Raji (cell line): ENCODE results near the gene LRRC32.

Experiments
- POLR2A ChIP-seq: IDR thresholded peaks from 2 replicates; pipeline ENCODE4 v1.6.1; 2011; ENCODE audit warnings: low read depth, low read length, control low read depth; ENCODE audit not compliant: insufficient read depth

Gene LRRC32

DNA sequence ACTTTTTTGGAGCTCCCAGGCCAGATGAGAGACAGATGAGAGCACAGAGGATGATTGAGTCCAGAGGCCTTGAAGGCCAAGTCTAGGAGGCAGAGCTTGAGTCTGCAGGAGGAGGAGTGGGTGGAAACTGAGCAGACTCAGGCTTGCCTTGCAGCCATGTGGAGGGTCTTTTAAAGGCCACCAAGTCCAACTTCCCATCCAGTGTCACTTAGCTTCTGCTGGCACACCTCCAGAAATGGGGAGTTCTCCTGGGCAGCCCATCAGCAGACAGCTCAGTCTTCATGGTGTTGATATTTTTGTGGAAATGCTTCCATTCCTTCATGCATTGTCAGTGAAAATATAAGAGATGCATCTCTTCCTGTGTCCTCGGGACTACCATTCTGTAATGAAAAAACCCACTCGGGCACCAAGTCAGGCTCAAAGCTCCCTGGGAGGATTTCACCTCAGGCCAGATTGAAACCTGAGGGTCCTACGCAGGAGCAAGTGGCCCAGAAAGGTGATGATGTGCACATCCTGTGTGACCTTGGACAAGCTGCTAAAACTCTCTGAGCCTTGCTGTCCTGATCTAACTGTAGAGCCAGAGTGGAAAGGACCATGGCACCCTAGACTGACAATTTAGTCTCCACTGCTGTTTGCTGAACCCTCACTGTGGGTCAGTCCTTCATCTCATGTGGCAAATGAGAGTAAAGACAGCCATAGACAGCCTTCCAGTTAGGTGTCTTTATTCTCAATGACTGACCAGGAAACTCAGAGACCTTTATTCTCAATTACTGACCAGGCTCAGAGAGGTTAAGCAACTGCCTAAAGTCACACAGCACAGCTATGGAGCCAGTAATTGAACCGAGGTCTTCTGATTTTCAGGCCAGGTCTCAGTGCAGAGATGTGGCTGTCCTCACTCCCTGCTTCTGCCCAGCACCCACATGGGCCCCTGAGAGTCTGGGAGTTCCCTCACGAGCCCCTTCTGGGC, 2.9 kb upstream of the LRRC32 start:
- TF ChIP-seq POLR2A, result no peak

DNA sequence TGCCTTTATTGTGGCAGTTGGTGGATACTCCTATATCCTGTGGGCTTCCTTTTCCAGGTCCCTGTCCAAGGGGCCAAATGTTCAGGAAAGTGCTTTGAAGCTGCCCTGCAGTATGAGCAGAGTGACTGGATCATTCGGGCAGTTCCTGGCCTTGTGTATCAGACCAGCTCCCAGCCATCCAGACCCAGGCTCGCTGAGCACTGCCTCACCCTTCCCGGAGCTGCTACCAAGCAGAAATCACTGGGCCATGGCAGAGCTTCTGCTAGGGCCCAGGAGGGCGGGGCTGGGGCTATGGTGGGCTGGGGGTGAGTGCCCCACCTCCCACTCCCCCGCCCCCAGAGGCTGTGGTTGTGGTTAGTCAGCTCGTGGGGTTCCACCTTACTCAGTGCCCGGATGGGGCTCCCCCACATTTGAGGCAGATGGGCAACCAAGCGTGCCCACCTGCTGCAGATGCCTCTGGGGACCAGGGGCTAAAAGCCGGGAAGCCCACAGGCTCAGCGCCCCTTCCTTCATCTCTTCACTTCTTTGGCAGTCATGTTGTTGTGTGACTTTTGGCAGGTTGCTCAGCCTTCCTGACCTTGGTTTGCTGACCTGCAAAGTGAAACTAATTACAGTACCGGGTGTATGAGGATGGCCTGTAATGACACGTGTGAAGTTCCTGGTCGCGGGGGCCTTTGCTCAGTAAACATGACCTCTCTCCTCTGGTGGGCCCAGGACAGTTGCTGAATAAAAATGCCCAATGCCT, 2.1 kb upstream of the LRRC32 start:
- peak; percentile 40; the same call in 1 of the 2 replicates for TF ChIP-seq POLR2A

DNA sequence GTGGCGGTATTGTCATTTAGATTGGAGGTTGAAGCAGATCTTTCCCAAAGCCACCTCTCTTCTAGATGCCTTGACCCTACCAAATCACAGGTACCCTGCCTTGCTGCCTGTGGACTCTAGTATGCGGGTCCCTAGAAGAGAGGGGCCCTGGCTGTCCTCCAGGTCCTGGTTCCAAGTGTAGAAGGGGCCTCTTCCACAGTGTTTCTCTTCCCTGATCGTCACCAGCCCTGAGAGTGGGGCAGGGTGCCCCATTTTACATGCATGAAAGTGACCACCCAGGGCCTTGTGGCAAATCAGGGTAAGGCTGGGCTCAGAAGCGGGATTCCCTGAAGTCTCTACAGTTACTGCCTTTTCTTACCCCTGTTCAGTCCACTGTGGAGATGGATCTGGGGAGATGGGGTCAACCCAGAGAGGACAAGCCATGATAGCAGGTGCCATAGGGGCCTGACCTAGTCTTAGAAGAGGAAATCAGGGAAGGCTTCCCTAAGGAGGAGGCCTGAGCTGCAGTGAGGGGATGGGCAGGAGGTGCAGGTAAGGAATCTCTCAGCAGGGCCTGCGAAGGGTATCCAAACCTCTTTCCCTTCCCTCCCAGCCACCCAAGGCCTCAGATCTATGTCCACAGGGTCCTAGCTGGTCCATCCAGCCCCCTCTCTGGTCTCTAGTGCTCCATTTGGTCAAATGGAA, 1.2 kb upstream of the LRRC32 start:
- no peak for TF ChIP-seq POLR2A

DNA sequence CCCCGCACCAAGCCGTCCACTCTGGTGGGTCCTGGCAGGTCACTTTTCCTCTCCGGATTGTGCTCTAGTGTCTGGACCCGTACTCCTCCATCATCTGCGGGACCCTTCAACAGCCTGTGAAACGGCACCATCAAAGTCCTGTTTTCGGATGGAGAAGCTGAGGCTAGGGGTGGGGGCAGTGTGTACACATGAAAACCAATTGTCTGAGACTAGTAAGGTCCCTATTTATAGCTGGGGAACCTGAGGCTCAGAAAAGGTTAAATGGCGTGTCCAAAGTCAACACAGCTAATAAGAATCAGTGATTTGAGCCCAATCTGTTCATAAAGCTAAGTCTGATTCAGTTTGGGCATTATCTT, 668 bp upstream of the LRRC32 start:
- no peak for TF ChIP-seq POLR2A

DNA sequence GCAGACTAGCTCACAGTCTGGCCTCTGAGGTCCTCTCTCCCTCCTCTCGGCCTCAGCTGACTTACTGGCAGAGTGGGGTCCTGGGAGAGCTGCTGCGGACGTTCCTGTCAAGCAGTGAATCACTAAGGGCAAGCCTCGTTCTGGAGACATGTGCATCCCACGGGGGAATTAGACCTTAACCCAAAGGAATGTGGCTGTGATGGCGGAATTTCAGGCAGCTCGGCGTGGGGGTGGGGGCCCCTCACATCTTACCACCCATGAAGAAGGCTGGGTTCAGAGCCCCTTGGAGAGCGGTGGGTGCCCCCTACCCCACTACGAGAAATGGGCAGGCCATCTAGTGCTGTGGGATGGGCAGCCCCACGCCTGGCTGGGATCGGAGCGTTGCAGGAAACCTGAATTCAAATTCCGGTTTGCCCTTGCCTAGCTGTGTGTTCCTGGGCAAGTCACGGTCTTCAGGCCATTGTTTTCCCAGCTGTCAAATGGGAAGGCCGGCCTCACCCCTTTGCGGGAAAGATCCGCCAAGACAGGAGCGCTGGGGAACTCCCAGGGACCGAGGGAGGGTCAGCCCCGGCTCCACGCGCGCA, 554 bp downstream of the LRRC32 start:
- no peak for TF ChIP-seq POLR2A

DNA sequence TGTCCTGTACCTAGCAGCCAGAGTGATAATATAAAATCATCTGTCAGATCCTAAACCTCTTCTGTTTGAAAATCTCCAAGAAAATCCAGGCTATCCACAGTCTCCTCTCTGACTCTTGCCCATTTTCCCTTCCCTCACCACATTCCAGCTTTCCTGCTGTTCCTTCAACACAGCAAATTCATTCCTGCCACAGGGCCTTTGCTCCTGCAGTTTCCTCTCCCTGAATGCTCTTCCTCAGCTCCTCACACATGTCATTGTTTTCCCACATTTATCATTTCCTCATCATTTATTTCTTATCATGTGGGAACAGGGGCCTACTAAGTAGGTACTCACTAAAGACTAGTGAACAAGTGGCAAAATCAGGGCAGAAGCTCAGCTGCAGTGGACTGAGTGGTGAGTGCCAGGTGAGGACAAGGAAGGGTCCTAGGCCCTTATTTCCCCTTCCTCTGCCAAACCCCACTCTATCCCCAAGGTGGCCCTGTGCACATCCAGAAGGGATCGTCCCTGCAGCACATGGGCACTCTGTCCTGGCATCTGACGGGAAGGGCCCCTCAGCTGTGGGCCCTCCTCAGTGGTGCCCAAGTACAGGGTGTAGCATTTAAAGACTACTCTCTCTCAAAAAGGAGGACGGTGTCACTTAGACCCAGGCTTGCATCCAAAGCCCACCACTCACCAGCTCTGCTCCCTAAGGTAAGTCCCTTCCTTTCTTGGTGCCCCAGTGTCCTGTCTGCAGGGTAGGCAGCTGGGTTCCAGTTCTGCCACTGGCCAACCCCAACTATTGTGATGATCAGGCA, 2.0 kb downstream of the LRRC32 start:
- no peak for TF ChIP-seq POLR2A

DNA sequence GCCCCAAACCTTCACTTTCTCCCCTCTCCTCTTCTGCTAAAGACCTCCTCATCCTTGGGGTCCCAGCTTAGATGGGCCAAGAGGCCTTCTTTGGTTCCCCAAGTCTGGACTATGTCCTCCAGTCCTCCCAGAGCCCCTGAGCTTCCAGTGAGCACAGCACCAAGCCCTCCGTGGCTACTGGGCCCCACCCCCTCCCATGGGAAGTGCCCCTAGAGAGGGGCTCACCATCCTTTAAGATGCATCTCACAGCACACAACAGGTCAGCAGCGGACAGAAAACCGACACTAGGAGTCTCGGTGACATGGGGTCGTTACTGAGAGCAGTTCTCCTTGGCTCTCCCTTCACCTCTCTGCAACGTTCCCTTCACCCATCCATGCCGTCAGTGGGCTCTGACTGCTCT, 2.7 kb downstream of the LRRC32 start:
- TF ChIP-seq POLR2A, result no peak

DNA sequence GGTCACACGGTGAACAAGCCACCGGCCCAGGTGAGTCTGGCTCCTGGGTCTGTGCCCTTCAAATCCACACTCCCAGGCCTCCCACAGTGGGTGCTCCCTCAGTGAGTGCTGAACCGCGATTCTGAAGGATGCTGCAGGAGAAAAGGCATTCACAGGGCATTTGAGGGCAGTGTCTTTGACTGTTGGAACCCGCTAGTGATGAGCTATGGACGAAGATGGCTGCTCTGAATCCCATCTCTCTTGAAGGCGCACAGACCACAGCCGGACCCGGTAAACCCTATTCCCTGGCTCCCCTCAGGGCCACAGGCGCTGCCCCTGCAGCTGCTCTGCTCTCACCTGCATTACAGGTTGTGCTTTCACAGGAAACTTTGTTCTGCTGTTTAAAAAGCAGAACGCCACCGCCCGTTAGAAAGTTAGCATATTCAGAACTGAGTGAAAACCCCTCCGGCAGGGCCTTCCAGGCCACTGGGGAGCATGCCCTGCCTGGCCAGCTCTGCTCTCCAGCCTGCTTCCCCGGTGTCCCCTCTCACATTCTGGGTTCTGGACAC, 3.2 kb downstream of the LRRC32 start:
- TF ChIP-seq POLR2A, result no peak

DNA sequence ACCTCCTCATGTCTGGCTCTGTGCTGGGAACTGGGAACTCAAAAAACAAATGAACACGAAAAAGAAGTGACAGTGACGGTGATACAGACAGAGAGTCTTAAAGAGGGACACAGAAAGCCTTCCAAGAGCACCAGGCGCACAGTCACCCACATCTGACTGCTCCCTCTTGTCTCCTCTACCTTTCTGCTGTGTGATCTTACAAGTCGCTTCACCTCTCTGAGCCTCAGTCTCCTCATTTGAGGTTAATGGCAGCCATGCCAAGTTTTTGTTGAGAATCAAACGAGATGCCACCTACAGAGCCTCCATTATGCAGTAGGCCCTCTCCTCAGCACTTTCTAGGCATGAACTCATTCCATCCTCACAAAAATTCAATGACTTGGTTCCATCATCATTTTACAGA, 3.7 kb downstream of the LRRC32 start:
- TF ChIP-seq POLR2A, result no peak

DNA sequence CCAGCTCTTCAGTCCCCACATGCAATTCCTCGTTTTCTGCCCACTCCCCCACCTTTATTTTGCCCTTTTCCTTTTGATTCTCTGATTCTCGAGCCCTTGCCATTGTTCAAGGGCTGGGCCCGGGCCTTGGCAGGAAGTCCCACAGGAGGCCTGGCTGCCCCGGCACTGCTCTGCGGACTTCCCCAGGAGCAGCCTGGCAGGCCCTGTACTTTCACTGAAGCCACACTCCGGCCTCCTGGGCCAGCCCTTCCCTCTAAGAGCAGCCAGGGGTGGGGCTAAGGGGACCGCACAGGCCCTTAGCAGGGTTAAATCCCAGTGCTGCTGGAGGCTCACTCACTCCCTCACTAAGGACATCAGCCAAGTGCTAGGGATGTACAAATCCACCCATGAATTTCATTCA, 4.1 kb downstream of the LRRC32 start:
- TF ChIP-seq POLR2A, result no peak

DNA sequence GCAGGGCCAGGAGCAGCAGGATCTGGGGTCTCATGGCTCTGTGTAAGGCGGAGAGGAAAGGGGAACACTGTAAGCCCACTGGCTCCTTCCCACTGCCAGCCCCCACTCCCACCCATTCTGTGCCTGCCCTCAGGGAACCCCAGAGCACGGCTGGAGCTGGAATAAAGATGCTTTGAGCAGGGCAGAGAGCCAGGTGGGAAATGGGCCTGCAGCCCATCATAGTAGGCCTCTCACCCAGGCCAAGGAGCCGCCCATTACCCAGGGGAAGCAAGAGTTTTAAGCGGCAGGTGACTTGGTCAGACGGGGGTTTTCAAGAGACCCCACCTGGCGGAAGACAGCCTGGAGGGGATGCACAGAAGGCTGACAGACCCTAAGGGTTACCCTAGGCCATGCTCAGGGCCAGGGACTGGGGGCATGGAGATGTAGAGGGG, 4.6 kb downstream of the LRRC32 start:
- TF ChIP-seq POLR2A, result no peak

DNA sequence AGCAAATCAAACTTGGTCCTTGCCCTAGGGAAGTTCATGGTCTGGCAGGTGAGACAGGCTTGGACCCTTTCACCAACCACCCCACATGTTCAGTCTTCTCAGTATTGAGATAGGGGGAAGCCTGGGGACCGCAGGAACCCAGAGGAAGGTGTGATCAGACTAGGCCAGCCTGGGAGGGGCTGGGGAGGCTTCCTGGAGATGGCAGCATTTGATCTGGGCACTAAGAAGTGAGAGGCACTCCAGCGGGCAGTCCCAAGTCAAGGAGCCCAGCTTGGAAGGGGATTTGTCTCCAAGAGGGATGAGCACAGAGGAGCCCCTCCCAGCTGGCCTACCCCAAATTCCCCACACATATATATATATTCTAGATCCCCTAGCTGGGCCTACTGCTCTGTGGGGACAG, 5.4 kb downstream of the LRRC32 start:
- TF ChIP-seq POLR2A, result no peak

DNA sequence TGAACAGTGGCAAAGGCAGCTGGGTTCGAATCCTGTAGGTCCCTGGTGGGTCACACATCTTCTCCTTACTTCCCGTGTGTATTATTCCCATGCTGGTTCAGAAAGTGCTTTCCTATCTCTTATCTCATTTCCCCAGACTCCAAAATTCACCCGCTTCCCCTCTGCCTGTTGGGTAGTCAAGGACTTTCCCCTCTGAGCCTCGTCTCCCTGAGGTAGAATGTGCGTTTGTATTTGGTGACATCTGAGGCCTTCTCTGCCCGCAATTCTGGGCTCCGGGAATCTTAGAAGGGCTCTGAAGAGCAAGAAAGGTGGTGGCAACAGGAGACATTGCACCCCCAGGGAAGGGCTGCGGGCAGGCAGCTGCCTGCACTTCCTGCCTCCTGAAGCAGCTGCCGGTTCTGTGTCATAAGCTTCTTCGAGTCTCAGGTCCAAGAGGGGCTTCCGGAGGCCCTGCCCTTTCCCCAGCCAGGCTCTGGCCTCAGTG, 5.9 kb downstream of the LRRC32 start:
- no peak for TF ChIP-seq POLR2A

DNA sequence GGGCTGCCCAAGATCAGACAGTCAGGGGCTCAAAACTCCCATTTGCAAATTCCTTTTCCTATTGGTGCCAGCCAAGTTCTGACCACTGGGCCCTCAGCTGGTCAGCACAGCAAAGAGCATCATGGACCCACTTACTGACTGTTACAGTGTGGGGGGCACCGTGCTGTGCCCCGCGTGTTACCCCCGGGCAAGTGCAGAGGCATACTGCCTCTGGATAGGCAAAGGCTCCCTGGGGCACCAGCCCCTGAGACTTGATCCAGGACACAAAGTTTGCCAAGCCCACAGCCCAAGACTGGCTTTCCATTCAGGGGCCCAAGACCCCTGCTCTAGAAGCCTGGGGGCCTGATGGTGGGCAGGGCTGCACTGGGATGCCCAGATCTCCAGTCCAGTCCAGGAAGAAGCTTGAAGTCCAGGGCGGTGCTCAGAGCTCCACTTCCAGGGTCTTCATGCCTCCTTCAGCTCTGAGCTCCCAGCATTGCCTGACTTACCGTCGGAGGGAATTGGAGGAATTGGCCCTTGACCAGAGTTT, 6.6 kb downstream of the LRRC32 start:
- TF ChIP-seq POLR2A, result no peak

DNA sequence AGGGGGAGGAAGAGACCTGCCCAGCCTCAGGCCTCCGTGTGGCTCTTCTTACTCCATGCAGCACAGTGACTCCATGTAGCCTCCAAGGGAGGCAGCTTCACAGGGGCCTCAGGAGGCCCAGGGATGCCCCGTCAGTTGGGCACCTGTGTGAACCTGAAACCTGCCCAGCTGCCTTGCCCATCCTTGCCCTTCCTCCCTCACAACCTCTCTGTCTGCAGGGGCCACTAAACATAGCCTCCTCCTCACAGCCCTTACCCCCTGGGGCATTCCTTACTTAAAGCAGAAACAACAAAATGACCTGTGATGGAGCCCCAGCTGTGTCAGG, 7.1 kb downstream of the LRRC32 start:
- TF ChIP-seq POLR2A, result no peak
